Lower lobe of right lung (tissue), 2 donors: Measurements from ENCODE around the gene RIMS1. TPM values are rescaled to one million over a fixed set of nuclear protein-coding genes. Genes with fewer than 3 reads are reported as not detected.

ENCODE experiments used
- ATAC-seq, 2 donors: fragments of 200-7000 bp; cut with Tn5 transposase; one replicate each; pipeline ENCODE4 v1.9.1; 2020 to 2022; ENCODE audit warnings: mild to moderate bottlenecking in 2 of 2, moderate library complexity in 2 of 2
- DNase-seq: peaks from one replicate; pipeline ENCODE4 v3.0.0-alpha.2; 2020
- H3K27ac ChIP-seq: fragments of 200-600 bp; one replicate; pipeline ENCODE4 v1.8.0; 2022
- H3K27me3 ChIP-seq: fragments of 200-600 bp; one replicate; pipeline ENCODE4 v1.8.0; 2022; ENCODE audit warnings: low read depth
- H3K36me3 ChIP-seq: fragments of 200-600 bp; one replicate; pipeline ENCODE4 v1.8.0; 2022; ENCODE audit warnings: mild to moderate bottlenecking
- H3K4me1 ChIP-seq: fragments of 200-600 bp; one replicate; pipeline ENCODE4 v1.8.0; 2022
- H3K4me3 ChIP-seq: fragments of 200-600 bp; one replicate; pipeline ENCODE4 v1.8.0; 2022; ENCODE audit warnings: mild to moderate bottlenecking
- H3K9me3 ChIP-seq: fragments of 200-600 bp; one replicate; pipeline ENCODE4 v1.8.0; 2022
- CTCF ChIP-seq: fragments of 200-600 bp; IDR thresholded peaks from one replicate; pipeline ENCODE4 v1.8.0; 2022; ENCODE audit warnings: antibody characterized with exemption, mild to moderate bottlenecking
- intact Hi-C: fragments of 100-400 bp; cut with DNase I; formaldehyde crosslinking; loops from one replicate; pipeline ENCODE4 v1.11.0; 2022
- long read RNA-seq: library from polyadenylated mRNA; unstranded; transcript quantifications from one replicate; pipeline ENCODE4 v2.0.0, GENCODE V29; 2021
- total RNA-seq: library from RNA; stranded (reverse); fragmentation: NEBNext Ultra II Directional; extraction: Animal tissue kit (Norgen Biotek cat#: 25700); gene quantifications from one replicate; pipeline ENCODE4 v1.2.1, GENCODE V29; 2021
- donor health status: DM: no; HTN: yes; CAD: no; lungs with severe emphysema.

Gene RIMS1
- 3.8 TPM for total RNA-seq
- long read RNA-seq, partial matches to known transcripts, result 0 of 1 reads
- long read RNA-seq, other reads (novel, unspliced or antisense), result 1 of 1 reads

- no peaks in the 10 kb centered on the region for H3K4me1 ChIP-seq
- DNase-seq (no peak), ATAC-seq (peak; percentile 47 to 61)
- peak within 1 kb of the TSS; percentile 53 for H3K4me3 ChIP-seq
- TF ChIP-seq CTCF, result no peak
- intact Hi-C loops, result no loop called here
- no peak within 1 kb of the TSS for H3K27ac ChIP-seq
- H3K36me3 ChIP-seq, result no peaks in the 10 kb centered on the region
- no peaks in the 10 kb centered on the region for H3K9me3 ChIP-seq
- peaks cover 11% of the 10 kb centered on the region for H3K27me3 ChIP-seq
These were observed at the start of gene RIMS1 for GRCh38 chr6:71886184-71887005. Gene RIMS1 (plus strand): TSS chr6:71886550. CDS start chr6:71887024, 474 bp downstream.

GRCh38 chr6:71851214-71851613 lies 35.1 kb upstream of the RIMS1 start:
- ATAC-seq (no peak), DNase-seq (no peak)
- Histone ChIP-seq H3K27ac (no peak overlapping the region), H3K36me3 (no peaks in the 10 kb centered on the region), H3K27me3 (no peaks in the 10 kb centered on the region), H3K9me3 (no peaks in the 10 kb centered on the region), H3K4me1 (no peaks in the 10 kb centered on the region), H3K4me3 (no peak overlapping the region)
- no peak for TF ChIP-seq CTCF
- intact Hi-C loops, result no loop called here

GRCh38 chr6:71852948-71853347 lies 33.4 kb upstream of the RIMS1 start:
- no peaks in the 10 kb centered on the region for H3K36me3 ChIP-seq
- peak; percentile 13 for DNase-seq
- no peaks in the 10 kb centered on the region for H3K9me3 ChIP-seq
- no peaks in the 10 kb centered on the region for H3K4me1 ChIP-seq
- TF ChIP-seq CTCF, result no peak
- H3K27ac ChIP-seq, result no peak overlapping the region
- no peak overlapping the region for H3K4me3 ChIP-seq
- H3K27me3 ChIP-seq, result no peaks in the 10 kb centered on the region
- intact Hi-C loops, result no loop called here
- ATAC-seq, result no peak

GRCh38 chr6:71855406-71855805 lies 30.9 kb upstream of the RIMS1 start:
- no peaks in the 10 kb centered on the region for H3K9me3 ChIP-seq
- no peak overlapping the region for H3K4me3 ChIP-seq
- TF ChIP-seq CTCF, result no peak
- DNase-seq, result no peak
- H3K27me3 ChIP-seq, result no peaks in the 10 kb centered on the region
- H3K27ac ChIP-seq, result no peak overlapping the region
- no peaks in the 10 kb centered on the region for H3K4me1 ChIP-seq
- H3K36me3 ChIP-seq, result no peaks in the 10 kb centered on the region
- intact Hi-C loops, result no loop called here
- ATAC-seq, result no peak

GRCh38 chr6:71879016-71879415 lies 7.3 kb upstream of the RIMS1 start:
- Histone ChIP-seq H3K4me1 (no peaks in the 10 kb centered on the region), H3K27me3 (no peaks in the 10 kb centered on the region), H3K36me3 (no peaks in the 10 kb centered on the region), H3K27ac (no peak overlapping the region), H3K4me3 (no peak overlapping the region), H3K9me3 (no peaks in the 10 kb centered on the region)
- intact Hi-C loops, result no loop called here
- ATAC-seq, result no peak
- TF ChIP-seq CTCF, result no peak
- no peak for DNase-seq
